SIG-M5 treated with dmso at 0.1 percent for 504 hours (cell line): Measurements from ENCODE around the gene HDAC8.
"Not testable (repeated sequence)": the region's sequence is repeated elsewhere in the genome, so short reads cannot be mapped to it uniquely, and the experiment has no call there.

ENCODE experiments used
- DNase-seq: peaks from one replicate; lab custom pipeline; 2025; ENCODE audit not compliant: unreplicated experiment; lab: John Stamatoyannopoulos, UW

The HDAC8 gene

GRCh38 chrX:72330131-72330530 lies 242.5 kb downstream of the HDAC8 start:
- DNase-seq = no peak

DNA sequence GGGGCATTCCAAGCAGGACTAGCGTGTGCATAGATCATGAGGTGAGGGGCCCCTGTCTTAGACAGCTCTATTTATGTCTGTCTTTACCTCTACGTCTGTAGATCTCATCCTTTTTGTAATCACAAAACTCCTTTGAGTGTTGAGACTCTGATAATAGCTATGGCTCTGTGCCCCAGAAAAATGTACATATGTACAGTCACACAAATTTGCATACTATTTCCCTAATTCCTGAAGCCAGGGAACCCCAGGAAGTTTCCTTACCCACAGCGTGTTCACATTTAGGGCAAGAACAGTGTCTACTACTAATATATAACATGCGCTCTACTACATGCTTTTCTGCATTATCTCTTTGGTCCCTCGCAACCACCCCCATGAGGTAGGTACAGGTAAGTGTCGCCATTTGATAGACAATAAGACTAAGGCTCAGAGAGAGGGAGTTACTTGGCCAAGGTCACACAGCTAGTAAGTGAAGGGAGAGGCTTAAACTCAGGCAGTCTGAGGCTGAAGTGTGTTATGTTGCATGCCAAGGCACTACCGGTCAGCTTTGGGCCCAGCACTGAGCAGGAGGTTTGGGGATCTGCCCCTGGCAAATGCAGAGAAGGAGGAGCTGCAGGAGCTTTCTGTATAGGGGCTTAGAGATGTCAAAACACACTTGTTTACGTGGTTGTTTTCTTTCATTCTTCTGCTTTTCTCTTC lies 245.9 kb downstream of the HDAC8 start:
- DNase-seq = no peak

DNA sequence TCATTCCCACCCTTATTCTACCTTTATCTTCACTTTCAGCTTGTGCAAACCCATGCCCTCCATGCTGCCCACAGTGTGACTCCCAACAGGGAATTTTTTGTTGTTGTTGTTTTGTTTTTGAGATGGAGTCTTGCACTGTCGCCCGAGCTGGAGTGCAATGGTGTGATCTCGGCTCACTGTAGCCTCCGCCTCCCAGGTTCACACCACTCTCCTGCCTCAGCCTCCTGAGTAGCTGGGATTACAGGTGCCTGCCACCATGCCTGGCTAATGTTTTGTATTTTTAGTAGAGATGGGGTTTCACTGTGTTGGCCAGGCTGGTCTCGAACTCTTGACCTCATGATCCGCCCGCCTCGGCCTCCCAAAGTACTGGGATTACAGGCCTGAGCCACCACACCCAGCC lies 253.0 kb downstream of the HDAC8 start:
- DNase-seq = not testable (repeated sequence)

- DNase-seq = no peak
Measured at GRCh38 chrX:72317139-72317538, 255.5 kb downstream of the HDAC8 start.

GRCh38 chrX:72316408-72317110 lies 256.1 kb downstream of the HDAC8 start:
- no peak for DNase-seq

GRCh38 chrX:72314881-72315280 lies 257.8 kb downstream of the HDAC8 start:
- DNase-seq = no peak

DNA sequence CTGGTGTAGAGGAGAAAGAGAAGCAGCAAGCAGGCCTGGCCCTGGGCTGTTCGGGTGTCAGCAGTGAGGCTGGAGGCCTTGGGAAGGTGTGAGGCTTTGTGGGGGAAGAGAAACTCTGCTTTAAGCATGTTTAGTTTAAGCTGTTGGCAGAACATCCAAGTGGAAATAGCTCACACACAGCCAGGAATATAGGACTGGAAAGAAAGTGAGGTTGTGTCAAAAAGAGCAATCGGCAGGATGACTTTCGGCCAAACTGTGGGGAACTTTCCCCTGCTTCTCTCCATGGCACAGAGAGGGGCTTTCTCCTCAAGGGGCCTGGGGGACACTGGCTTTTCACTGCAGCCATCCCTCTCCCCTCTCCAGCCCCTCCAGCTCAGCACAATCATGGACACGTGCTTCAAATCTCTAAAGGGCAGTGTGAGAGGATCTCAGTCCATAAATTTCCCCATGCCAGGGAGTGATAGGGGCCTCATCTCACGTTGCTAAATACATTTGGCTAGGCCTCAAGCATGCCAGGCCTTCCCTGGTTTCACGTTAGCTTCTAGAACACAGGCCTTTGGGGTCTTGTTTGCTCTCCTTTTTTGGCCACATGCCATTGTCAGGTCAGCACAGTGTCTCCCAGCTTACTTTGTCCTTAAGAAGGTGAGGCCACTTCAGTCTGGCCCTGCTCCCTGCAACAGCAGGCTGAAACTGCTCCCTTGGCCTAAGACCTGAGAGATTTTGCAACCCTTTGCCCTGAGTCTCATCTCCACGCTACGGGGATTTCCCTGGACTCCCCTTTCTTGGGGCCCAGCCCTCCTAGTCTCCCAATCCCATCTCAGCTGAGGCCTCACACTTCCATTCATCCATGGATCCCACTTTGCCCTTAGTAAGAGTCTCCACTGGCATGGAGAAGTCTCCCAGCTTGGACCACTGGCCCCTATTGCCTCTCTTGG lies 258.7 kb downstream of the HDAC8 start:
- no peak for DNase-seq

DNA sequence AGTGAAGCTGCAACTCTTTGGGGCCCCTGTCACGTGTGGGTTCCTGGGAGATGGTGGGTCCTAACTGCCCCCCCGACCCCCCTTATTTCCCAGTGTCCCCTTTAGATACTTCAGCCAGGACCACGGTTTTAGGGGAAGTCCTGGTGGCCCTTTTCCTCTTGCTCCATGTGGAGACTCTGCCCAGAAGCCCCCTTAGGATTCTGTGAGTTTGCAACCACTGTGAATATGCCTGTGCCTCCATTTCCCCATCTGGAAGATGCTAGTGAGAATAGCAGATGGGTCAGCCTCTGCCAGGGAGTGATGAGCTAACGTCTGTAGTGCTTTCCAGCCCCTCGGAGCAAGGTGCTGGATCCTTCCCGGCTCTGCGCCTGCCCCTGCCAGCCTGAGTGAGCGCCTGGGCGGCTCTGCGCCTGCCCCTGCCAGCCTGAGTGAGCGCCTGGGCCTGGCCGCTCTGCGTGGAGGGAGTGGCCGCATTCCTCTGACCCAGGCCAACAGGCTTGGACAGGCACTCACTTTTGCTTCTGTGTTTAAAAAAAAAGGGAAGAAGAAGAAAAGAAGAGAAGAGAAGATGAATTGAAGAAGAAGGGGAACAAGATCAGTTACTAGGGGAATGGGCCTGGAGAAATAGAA lies 260.2 kb downstream of the HDAC8 start:
- no peak for DNase-seq

DNA sequence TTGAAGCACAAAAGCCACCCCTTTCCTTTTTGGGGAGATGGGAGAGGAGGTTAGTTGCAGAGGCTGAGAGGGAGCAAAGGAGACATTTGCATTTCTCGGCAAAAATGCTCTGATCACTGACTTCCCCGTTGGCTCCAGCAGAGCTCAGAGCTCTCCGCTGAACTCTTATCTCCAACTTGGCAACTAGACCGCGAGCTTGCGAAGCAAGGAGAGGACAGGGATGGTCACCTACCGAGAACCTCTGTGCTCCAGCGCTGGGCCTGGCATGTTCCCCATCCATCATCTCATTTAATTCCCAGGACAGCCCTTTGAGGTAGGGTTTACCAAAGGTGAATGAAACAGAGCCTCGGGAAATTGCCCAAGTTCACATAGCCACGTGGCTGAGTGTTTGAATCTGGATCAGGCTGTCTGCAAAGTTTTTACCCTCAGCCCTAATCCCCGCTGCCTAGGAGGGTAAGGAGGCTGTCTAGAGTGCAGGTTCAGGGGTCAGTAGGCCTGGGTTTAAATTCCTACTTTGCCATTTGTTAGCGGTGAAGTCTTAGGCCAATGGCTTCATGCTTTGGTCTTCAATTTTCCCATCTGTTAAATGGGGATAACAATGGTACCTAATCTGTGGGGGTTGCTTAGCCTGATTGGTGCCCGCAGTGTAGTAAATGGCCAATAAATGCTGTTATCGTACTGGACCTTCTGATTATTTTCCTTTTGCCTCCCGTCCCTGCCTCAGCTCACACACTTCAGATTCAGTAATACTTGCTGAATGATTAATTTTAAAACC lies 263.2 kb downstream of the HDAC8 start:
- no peak for DNase-seq

- peak; percentile 23 for DNase-seq
Measured at GRCh38 chrX:72308566-72309296, 263.9 kb downstream of the HDAC8 start.

- no peak for DNase-seq
Measured at GRCh38 chrX:72308209-72308565, 264.5 kb downstream of the HDAC8 start.

DNA sequence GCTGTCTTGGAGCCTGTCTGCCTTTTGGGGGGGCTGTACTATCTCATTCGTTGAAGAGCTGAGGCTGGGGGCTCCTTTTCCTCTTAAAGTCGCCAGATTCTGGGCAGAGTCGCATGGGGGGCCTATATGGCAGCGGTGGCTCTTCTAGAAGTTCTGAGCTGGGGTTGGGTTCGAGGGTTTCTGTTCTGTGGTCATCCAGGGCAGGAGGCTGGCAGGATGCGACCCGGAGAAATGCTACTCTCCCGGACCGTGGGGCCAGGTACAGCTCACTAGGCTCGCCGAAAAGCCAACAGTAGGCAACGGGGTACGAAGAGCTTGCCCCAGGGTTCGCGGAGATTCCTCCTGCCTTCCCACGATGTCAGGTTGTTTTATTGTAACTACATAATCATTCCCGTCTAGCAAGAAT lies 265.0 kb downstream of the HDAC8 start:
- no peak for DNase-seq

- DNase-seq = peak; percentile 52
Measured at GRCh38 chrX:72306851-72307645, 265.6 kb downstream of the HDAC8 start.

GRCh38 chrX:72306085-72306801 lies 266.4 kb downstream of the HDAC8 start:
- DNase-seq = no peak

- DNase-seq = no peak
Measured at GRCh38 chrX:72305286-72306084, 267.2 kb downstream of the HDAC8 start, which contains the start of gene CITED1. TSS of gene CITED1 (minus strand) at chrX:72305914. CDS start at chrX:72302869, 3,045 bp downstream.

DNA sequence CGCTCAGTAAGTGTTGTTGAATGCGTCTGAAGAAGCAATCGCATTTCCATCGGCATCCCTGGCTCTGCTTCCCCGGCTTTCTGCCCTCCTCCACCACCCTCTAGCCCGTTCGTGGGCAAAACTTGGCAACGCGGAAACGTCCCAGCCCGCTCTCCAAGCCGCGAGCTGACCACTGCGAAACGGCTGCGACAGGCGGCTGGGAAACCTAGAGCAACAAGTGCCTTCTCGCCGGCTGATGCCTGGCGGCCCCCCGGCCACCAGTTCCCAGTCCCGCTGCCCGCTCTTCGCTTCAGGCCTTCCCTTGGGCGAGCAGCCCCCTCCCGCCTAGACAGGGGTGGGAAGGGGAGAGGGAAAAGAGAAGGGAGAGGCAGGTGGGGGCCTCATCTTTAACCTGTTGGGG lies 267.8 kb downstream of the HDAC8 start:
- DNase-seq = no peak

- DNase-seq = no peak
Measured at GRCh38 chrX:72301781-72302180, 270.9 kb downstream of the HDAC8 start.
